ENCODE measurements around the gene SAMD3.

DNA sequence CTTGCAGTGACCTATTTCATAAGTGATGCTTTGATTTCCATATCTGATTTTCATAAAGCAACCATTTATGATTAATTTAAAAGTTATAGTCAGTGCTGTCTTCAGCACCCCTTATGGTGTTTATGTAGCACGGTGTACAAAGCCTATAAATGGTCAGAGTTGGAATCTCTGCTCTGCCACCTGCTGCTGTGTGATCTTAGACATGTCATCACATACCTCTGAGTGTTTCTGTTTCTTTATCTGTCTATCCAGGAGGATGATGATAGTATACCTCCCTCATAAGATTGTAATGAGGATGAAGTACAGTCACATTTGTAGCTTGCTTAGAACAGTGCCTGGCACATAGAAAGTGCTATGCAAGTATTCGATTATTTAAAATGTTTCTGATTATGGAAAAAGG, 100.5 kb downstream of the SAMD3 start:
- no peak for TF ChIP-seq POLR2A (IDR thresholded peaks at IDR 0.05; ENCODE audit: insufficient read depth in 1 of 2, low read depth in 2 of 2, low read length in 2 of 2)
- no peak for TF ChIP-seq POLR2AphosphoS5 (IDR thresholded peaks at IDR 0.05; ENCODE audit: low read depth, low read length)
- no peak for TF ChIP-seq CTCF (CRISPR knock-in tag; IDR thresholded peaks at IDR 0.05)
- TF ChIP-seq, protein P1, sequence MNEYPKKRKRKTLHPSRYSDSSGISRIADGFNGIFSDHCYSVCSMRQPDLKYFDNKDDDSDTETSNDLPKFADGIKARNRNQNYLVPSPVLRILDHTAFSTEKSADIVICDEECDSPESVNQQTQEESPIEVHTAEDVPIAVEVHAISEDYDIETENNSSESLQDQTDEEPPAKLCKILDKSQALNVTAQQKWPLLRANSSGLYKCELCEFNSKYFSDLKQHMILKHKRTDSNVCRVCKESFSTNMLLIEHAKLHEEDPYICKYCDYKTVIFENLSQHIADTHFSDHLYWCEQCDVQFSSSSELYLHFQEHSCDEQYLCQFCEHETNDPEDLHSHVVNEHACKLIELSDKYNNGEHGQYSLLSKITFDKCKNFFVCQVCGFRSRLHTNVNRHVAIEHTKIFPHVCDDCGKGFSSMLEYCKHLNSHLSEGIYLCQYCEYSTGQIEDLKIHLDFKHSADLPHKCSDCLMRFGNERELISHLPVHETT (CRISPR knock-in tag; conservative IDR thresholded peaks at IDR 0.05), result no peak
